ENCODE measurements around the gene STK26.
"Not testable (repeated sequence)": the region's sequence is repeated elsewhere in the genome, so short reads cannot be mapped to it uniquely, and the experiment has no call there.

STK26 gene
- total RNA-seq = 81.8 to 103 reads per million in 2 donors

- peak; percentile 63 for DNase-seq
Observed at GRCh38 chrX:132022967-132023895, at the start of gene STK26. TSS of gene STK26 (plus strand) at chrX:132023302. CDS start at chrX:132023618, 316 bp downstream.

GRCh38 chrX:131975851-131976250 is 47.3 kb upstream of the STK26 start:
- DNase-seq = no peak

- DNase-seq = no peak
Observed at GRCh38 chrX:131977619-131978018, 45.5 kb upstream of the STK26 start.

- no peak for DNase-seq
Observed at GRCh38 chrX:131979116-131979515, 44.0 kb upstream of the STK26 start.

GRCh38 chrX:131985526-131986049 is 37.5 kb upstream of the STK26 start:
- DNase-seq = no peak

- no peak for DNase-seq
Observed at GRCh38 chrX:131987252-131987651, 35.9 kb upstream of the STK26 start.

GRCh38 chrX:131988236-131988635 is 34.9 kb upstream of the STK26 start:
- no peak for DNase-seq

GRCh38 chrX:132001127-132001526 is 22.0 kb upstream of the STK26 start:
- DNase-seq = no peak

GRCh38 chrX:132004728-132005127 is 18.4 kb upstream of the STK26 start:
- DNase-seq = no peak

- no peak for DNase-seq
Observed at GRCh38 chrX:132009350-132009749, 13.8 kb upstream of the STK26 start.

- not testable (repeated sequence) for DNase-seq
Observed at GRCh38 chrX:132010213-132010612, 12.9 kb upstream of the STK26 start.

GRCh38 chrX:132015875-132016274 is 7.2 kb upstream of the STK26 start:
- no peak for DNase-seq

- no peak for DNase-seq
Observed at GRCh38 chrX:132016628-132017430, 6.3 kb upstream of the STK26 start.

- DNase-seq = no peak
Observed at GRCh38 chrX:132017431-132018185, 5.5 kb upstream of the STK26 start.

GRCh38 chrX:132022198-132022966 is 720 bp upstream of the STK26 start:
- DNase-seq = no peak

GRCh38 chrX:132023896-132024386 is 839 bp downstream of the STK26 start:
- DNase-seq = peak; percentile 8

- no peak for DNase-seq
Observed at GRCh38 chrX:132025041-132025440, 1.9 kb downstream of the STK26 start.

- DNase-seq = no peak
Observed at GRCh38 chrX:132030264-132030663, 7.2 kb downstream of the STK26 start.

GRCh38 chrX:132031867-132032266 is 8.8 kb downstream of the STK26 start:
- DNase-seq = no peak

GRCh38 chrX:132033166-132033565 is 10.1 kb downstream of the STK26 start:
- no peak for DNase-seq

- no peak for DNase-seq
Observed at GRCh38 chrX:132034648-132035047, 11.5 kb downstream of the STK26 start.
